Measurements from ENCODE around the gene HRNR. TPM values are rescaled to one million over a fixed set of nuclear protein-coding genes. Genes with fewer than 3 reads are reported as not detected.
"Not testable (repeated sequence)": the region's sequence is repeated elsewhere in the genome, so short reads cannot be mapped to it uniquely, and the experiment has no call there.

HRNR gene
- not detected for total RNA-seq

- DNase-seq (no peak), ATAC-seq (replicated peaks in 1 of 2) (no peak)
- Mint-ChIP-seq H3K36me3 (ENCODE audit: insufficient read depth in 2 of 2) (no peaks in the 10 kb centered on the region), H3K27me3 (ENCODE audit: low read depth) (no peaks in the 10 kb centered on the region), H3K27ac (no peak within 1 kb of the TSS), H3K4me1 (ENCODE audit: low read depth) (no peaks in the 10 kb centered on the region), H3K9me3 (no peaks in the 10 kb centered on the region), H3K4me3 (no peak within 1 kb of the TSS)
Measured at GRCh38 chr1:152224093-152224492, at the start of gene HRNR. TSS of gene HRNR (minus strand) at chr1:152224193. CDS start at chr1:152223253, 940 bp downstream.

- H3K4me3 Mint-ChIP-seq; H3K27ac Mint-ChIP-seq; H3K9me3 Mint-ChIP-seq; DNase-seq; H3K4me1 Mint-ChIP-seq (ENCODE audit: low read depth); H3K36me3 Mint-ChIP-seq (ENCODE audit: insufficient read depth in 2 of 2); ATAC-seq (replicated peaks in 1 of 2); H3K27me3 Mint-ChIP-seq (ENCODE audit: low read depth): not testable (repeated sequence)
Measured at GRCh38 chr1:152256394-152256793, 32.4 kb upstream of the HRNR start.

- Mint-ChIP-seq H3K36me3 (ENCODE audit: insufficient read depth in 2 of 2) (no peaks in the 10 kb centered on the region), H3K4me1 (ENCODE audit: low read depth) (no peaks in the 10 kb centered on the region), H3K27ac (no peak overlapping the region), H3K4me3 (no peak overlapping the region), H3K27me3 (ENCODE audit: low read depth) (no peaks in the 10 kb centered on the region), H3K9me3 (no peaks in the 10 kb centered on the region)
- ATAC-seq (replicated peaks in 1 of 2) (no peak), DNase-seq (no peak)
Measured at GRCh38 chr1:152252157-152252556, 28.2 kb upstream of the HRNR start.

GRCh38 chr1:152251391-152251790 lies 27.4 kb upstream of the HRNR start:
- no peak overlapping the region for H3K4me3 Mint-ChIP-seq
- no peaks in the 10 kb centered on the region for H3K4me1 Mint-ChIP-seq (ENCODE audit: low read depth)
- ATAC-seq (replicated peaks in 1 of 2) (no peak), DNase-seq (no peak)
- H3K9me3 Mint-ChIP-seq = no peaks in the 10 kb centered on the region
- no peaks in the 10 kb centered on the region for H3K27me3 Mint-ChIP-seq (ENCODE audit: low read depth)
- H3K36me3 Mint-ChIP-seq (ENCODE audit: insufficient read depth in 2 of 2) = no peaks in the 10 kb centered on the region
- no peak overlapping the region for H3K27ac Mint-ChIP-seq

- H3K4me1 Mint-ChIP-seq (ENCODE audit: low read depth) = no peaks in the 10 kb centered on the region
- no peak overlapping the region for H3K4me3 Mint-ChIP-seq
Measured at GRCh38 chr1:152247316-152247715, 23.3 kb upstream of the HRNR start.

GRCh38 chr1:152244576-152245273 lies 20.7 kb upstream of the HRNR start:
- H3K4me3 Mint-ChIP-seq = no peak overlapping the region
- DNase-seq = no peak
- no peaks in the 10 kb centered on the region for H3K4me1 Mint-ChIP-seq (ENCODE audit: low read depth)
- no peak overlapping the region for H3K27ac Mint-ChIP-seq
- no peaks in the 10 kb centered on the region for H3K27me3 Mint-ChIP-seq (ENCODE audit: low read depth)
- H3K9me3 Mint-ChIP-seq = peaks cover 0 to 2% of the 10 kb centered on the region in 2 donors
- ATAC-seq (replicated peaks in 1 of 2) = no peak
- no peaks in the 10 kb centered on the region for H3K36me3 Mint-ChIP-seq (ENCODE audit: insufficient read depth in 2 of 2)

More at GRCh38 chr1:152247316-152247715, 23.3 kb upstream of the HRNR start:
- Mint-ChIP-seq H3K27me3 (ENCODE audit: low read depth) (no peaks in the 10 kb centered on the region), H3K27ac (no peak overlapping the region), H3K9me3 (no peaks in the 10 kb centered on the region), H3K36me3 (ENCODE audit: insufficient read depth in 2 of 2) (no peaks in the 10 kb centered on the region)
- DNase-seq = no peak
- ATAC-seq (replicated peaks in 1 of 2) = no peak

- ATAC-seq (replicated peaks in 1 of 2) (no peak), DNase-seq (no peak)
- H3K4me1 Mint-ChIP-seq (ENCODE audit: low read depth) = no peaks in the 10 kb centered on the region
- H3K27ac Mint-ChIP-seq = no peak overlapping the region
- H3K27me3 Mint-ChIP-seq (ENCODE audit: low read depth) = peaks cover 20% of the 10 kb centered on the region
- no peaks in the 10 kb centered on the region for H3K36me3 Mint-ChIP-seq (ENCODE audit: insufficient read depth in 2 of 2)
- H3K4me3 Mint-ChIP-seq = no peak overlapping the region
- peaks cover 0 to 2% of the 10 kb centered on the region in 2 donors for H3K9me3 Mint-ChIP-seq
Measured at GRCh38 chr1:152237093-152237492, 13.1 kb upstream of the HRNR start.

- peaks cover 19% of the 10 kb centered on the region for H3K27me3 Mint-ChIP-seq (ENCODE audit: low read depth)
- ATAC-seq (replicated peaks in 1 of 2) = no peak
- H3K36me3 Mint-ChIP-seq (ENCODE audit: insufficient read depth in 2 of 2) = no peaks in the 10 kb centered on the region
Measured at GRCh38 chr1:152228831-152229230, 4.8 kb upstream of the HRNR start.

GRCh38 chr1:152227310-152227928 lies 3.4 kb upstream of the HRNR start:
- H3K27ac Mint-ChIP-seq = no peak overlapping the region
- H3K4me1 Mint-ChIP-seq (ENCODE audit: low read depth) = no peaks in the 10 kb centered on the region
- DNase-seq = no peak
- peaks cover 6% of the 10 kb centered on the region for H3K27me3 Mint-ChIP-seq (ENCODE audit: low read depth)
- no peaks in the 10 kb centered on the region for H3K9me3 Mint-ChIP-seq
- no peaks in the 10 kb centered on the region for H3K36me3 Mint-ChIP-seq (ENCODE audit: insufficient read depth in 2 of 2)
- no peak overlapping the region for H3K4me3 Mint-ChIP-seq
- ATAC-seq (replicated peaks in 1 of 2) = no peak

More at GRCh38 chr1:152228831-152229230, 4.8 kb upstream of the HRNR start:
- H3K27ac Mint-ChIP-seq = no peak overlapping the region
- H3K4me1 Mint-ChIP-seq (ENCODE audit: low read depth) = no peaks in the 10 kb centered on the region
- no peak overlapping the region for H3K4me3 Mint-ChIP-seq
- DNase-seq = no peak
- no peaks in the 10 kb centered on the region for H3K9me3 Mint-ChIP-seq

GRCh38 chr1:152225678-152226077 lies 1.7 kb upstream of the HRNR start:
- Mint-ChIP-seq H3K9me3 (no peaks in the 10 kb centered on the region), H3K27me3 (ENCODE audit: low read depth) (no peaks in the 10 kb centered on the region), H3K4me1 (ENCODE audit: low read depth) (no peaks in the 10 kb centered on the region), H3K27ac (no peak overlapping the region), H3K4me3 (no peak overlapping the region), H3K36me3 (ENCODE audit: insufficient read depth in 2 of 2) (no peaks in the 10 kb centered on the region)
- ATAC-seq (replicated peaks in 1 of 2) (no peak), DNase-seq (no peak)

- DNase-seq (no peak), ATAC-seq (replicated peaks in 1 of 2) (no peak)
- Mint-ChIP-seq H3K9me3 (no peaks in the 10 kb centered on the region), H3K4me3 (no peak overlapping the region), H3K36me3 (ENCODE audit: insufficient read depth in 2 of 2) (no peaks in the 10 kb centered on the region), H3K4me1 (ENCODE audit: low read depth) (no peaks in the 10 kb centered on the region), H3K27me3 (ENCODE audit: low read depth) (no peaks in the 10 kb centered on the region), H3K27ac (no peak overlapping the region)
Measured at GRCh38 chr1:152220166-152221163, 3.5 kb downstream of the HRNR start.

- not testable (repeated sequence) for ATAC-seq (replicated peaks in 1 of 2); H3K4me1 Mint-ChIP-seq (ENCODE audit: low read depth); H3K4me3 Mint-ChIP-seq; DNase-seq; H3K27ac Mint-ChIP-seq; H3K9me3 Mint-ChIP-seq; H3K36me3 Mint-ChIP-seq (ENCODE audit: insufficient read depth in 2 of 2); H3K27me3 Mint-ChIP-seq (ENCODE audit: low read depth)
Measured at GRCh38 chr1:152219438-152219837, 4.6 kb downstream of the HRNR start.
